Stimulated activated CD4-positive, alpha-beta T cell treated with anti-CD3 and anti-CD28 coated beads, Interleukin-4, amount 100 ng/mL, for 1 hour (primary cell): Measurements from ENCODE around the gene XNDC1N.
A peak's percentile ranks its signal among the peaks of the same experiment; 100 is the strongest.
"Not testable (repeated sequence)": the region's sequence is repeated elsewhere in the genome, so short reads cannot be mapped to it uniquely, and the experiment has no call there.

Source experiments
- DNase-seq: peaks from one replicate; pipeline ENCODE4 v3.0.0-alpha.2; 2020

The XNDC1N gene

DNA sequence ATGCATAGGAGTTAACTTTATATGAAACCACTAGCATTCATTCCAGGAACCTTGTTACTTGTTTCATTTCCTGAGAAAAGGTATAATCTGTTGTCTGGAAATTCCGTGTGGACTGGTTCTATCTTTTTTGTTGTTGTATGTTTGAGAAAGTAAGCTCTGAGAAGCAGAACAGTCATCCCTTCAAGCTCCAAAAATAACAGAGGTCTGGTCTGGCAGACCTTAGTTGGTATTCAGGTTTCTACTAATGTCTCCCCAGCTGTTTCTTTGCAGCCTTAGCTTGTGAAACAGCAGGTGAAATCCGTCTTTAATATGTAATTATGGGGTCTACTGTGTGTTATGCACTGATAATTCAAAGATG, 2.8 kb upstream of the XNDC1N start:
- no peak for DNase-seq

DNA sequence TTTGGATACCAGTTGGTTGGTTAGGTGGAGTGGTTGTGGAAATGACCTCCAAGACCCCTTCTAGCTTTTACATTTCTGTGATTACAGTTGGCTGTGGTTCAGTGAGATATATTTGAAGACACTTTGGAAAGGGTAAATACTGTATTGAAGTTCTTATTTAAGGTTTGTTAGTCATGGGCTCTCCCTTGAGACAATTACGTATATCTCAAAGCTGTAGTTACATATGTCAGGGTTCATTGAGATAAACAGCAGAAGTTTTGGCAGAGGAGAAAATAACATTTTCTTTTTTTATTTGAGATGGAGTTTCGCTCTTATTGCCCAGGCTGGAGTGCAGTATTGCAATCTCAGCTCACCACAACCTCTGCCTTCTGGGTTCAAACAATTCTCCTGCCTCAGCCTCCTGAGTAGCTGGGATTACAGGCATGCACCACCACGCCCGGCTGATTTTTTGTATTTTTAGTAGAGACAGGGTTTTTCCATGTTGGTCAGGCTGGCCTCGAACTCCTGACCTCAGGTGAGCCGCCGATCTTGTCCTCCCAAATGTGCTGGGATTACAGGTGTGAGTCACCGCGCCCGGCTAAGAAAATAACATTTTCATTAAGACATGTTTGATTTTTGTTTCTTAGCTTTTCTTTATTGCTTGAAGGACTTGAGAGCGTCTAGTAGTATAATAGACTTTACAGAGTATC, 2.3 kb upstream of the XNDC1N start:
- DNase-seq = no peak

DNA sequence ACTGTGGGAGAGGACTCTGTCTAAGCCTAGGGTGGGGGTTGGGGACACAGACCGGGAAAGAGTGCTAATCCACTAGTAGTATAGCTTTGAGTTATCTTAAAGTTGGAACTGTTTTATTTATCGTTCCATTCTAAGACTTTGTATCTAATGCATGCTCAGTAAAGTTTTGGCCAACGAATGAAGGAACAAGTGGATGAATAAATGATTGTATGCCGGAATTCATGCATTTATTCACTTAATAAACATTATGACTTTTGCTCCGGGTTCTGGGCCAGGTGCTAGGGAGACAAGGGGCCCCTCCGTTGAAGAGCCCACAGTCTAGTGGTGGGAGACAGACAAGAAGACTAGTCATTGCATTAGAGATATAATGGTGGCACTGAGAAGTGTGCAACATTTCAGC, 1.1 kb upstream of the XNDC1N start:
- no peak for DNase-seq

DNA sequence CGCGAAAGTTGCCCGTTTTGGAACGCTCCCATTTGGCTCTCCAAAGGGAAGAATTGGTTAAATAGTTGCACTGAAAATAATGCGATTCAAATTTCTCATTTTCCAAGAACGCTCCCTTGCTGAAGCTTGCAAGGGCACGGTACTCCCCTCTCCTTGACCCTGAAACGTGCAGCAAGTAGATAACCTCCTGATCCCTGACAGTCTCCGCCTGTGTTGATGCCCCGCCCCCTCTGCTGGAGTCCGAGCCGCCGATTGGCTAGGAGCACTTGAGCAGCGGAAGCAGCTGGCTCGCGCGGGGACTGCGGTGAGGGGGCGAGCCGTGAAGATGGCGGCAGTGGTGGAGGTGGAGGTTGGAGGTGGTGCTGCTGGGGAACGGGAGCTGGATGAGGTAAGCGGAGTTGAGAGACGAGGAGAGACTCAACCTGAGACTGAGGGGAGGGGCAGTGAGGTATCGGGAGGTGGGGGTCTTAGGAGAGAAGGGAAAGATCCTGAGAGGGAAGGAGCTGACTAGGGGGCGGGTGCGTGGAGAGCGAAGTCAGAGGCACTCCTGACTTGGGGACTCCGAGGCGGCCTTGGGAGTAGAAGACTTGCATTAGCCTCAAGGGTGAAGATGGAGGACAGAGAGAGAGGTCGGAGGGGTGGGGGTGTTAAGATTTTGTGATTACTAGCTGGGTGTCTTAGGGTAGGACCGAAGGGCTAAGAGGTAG, 496 bp upstream of the XNDC1N start, which contains the start of gene RNF121:
RNF121 (plus strand) TSS at position 310 of the 707 bp plus-strand sequence; CDS start at position 326, 16 bp downstream.
- DNase-seq = peak; percentile 99

DNA sequence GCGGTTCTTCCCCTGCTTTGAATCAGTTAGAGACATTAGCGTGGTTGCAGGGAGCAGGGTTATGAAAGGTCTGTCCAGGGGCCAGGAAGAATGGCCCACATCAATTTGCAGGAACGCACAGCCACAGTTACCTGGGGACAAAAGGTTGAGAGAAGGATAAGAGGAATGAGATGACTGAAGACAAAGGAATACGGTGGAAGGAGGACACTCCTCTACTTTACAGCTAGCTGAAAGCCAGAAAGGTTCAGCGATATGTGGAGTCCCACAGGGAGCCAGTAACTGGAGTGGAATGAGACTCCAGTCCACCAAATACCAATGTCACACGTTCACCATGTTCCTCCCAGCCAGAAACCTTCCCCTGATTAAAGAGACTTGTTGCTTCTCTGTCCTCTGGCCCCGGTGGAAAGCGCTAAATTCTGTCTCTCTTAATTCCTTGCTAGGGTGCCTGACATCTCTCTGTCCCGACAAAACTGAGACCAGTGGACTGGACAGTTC, 10.7 kb downstream of the XNDC1N start:
- DNase-seq = no peak

DNA sequence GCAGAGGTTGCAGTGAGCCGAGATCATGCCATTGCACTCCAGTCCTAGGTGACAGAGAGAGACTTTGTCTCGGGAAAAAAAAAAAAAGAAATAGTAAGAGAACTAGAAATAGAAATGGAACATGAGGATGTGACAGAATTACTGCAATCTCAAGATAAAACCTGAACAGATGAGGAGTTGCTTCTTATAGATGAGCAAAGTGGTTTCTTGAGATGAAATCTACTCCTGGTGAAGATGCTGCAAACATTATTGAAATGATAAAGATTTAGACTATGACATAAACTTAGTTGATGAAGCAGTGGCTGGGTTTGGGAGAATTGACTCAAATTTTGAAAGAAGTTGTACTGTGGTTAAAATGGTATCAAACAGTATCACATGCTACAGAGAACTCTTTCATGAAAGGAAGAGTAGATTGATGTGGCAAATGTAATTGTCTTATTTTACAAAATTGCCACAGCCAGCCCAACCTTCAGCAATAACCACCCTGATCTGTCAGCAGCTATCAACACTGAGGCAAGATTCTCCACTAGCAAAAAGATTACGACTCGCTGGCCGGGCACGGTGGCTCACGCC, 13.7 kb downstream of the XNDC1N start:
- no peak for DNase-seq

DNA sequence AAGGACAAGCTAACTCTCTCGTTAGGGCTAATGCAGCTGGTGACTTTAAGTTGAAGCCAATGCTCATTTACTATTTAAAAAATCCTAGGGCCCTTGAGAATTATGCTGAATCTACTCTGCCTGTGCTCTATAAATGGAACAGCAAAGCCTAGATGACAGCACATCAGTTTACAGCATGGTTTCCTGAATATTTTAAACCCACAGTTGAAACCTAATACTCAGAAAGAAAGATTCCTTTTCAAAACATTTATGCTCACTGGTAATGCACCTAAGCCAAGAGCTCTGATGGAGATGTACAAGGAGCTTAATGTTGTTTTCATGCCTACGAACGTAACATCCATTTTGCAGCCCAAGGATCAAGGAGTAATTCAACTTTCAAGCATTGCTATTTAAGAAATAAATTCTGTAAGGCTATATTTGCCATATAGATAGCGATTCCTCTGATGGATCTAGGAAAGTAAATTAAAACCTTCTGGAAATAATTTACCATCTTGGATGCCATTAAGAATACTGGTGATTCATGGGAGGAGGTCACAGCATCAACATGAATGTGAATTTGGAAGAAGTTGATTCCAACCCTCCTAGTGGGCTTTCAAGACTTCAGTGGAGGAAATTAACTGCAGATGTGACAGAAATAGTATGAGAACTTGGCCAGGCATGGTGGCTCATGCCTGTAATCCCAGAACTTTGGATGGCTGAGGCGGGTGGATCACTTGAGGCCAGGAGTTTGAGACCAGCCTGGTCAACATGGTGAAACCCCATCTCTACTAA, 14.5 kb downstream of the XNDC1N start:
- DNase-seq = no peak

DNA sequence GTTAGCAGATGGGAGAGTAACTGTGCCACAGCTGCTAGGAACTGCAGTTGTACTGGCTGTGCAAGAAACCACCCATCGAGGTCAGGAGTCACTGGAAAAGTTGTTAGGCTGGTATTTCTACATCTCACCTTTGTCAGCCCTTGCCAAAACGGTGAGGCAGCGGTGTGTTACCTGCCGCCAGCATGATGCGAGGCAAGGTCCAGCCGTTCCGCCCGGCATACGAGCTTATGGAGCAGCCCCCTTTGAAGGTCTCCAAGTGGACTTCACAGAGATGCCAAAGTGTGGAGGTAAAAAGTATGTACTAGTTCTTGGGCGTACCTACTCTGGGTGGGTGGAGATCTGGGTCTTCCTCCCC, 16.4 kb downstream of the XNDC1N start:
- not testable (repeated sequence) for DNase-seq

DNA sequence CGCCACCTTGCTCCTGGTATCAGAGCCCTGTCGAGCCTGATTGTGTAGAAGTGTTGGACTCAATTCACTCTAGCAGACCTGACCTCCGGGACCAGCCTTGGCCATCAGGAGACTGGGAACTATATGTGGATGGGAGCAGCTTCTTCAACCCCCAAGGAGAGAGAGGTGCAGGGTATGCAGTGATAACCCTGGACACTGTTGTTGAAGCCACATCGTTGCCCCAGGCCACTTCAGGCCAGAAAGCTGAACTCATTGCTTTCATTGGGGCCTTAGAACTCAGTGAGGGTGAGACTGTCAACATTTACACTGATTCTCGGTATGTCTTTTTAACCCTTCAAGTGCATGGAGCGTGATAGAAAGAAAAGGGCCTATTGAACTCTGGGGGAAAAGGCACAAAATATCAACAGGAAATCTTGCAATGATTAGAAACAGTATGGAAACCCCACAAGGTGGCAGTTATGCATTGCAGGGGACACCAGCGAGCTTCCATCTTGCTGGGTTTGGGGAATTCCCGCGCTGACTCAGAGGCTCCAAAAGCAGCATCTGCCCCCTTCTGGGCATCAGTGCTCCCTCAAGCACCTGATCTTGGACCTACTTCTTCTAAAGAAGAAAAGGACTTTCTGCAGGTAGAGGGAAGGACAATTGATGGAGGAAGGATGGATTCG, 16.9 kb downstream of the XNDC1N start:
- DNase-seq = peak; percentile 81

DNA sequence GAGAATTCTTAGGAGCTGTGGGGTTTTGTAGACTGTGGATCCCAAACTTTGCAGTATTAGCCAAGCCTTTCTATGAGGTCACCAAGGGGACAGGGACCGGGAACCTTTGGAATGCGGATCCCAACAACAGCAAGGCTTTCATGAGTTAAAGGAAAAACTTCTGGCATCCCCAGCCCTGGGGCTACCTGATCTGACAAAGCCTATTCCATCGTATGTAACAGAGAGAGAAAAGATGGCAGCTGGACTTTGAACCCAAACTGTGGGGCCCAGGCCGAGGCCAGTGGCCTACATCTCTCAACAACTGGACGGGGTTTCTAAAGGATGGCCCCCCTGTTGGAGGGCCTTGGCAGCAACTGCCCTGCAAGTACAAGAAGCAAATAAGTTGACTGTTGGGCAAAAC, 17.6 kb downstream of the XNDC1N start:
- DNase-seq = not testable (repeated sequence)

DNA sequence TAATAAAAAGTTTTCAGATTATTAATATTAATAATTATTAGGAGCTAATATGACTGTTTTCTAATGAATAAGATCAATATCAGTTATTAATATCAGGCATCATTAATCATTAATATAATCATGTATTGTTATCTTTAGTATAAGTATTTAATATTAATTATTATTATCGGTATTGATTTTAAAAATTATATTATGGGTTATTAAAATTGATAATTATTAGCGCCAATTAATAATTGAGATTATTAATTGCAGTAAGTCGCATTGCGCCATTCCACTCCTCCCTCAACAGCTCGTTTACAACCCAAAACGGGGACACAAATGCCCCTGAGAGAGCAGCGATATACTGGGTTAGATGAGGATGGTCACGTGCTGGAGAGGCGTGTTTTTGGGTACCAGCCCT, 20.2 kb downstream of the XNDC1N start:
- no peak for DNase-seq

DNA sequence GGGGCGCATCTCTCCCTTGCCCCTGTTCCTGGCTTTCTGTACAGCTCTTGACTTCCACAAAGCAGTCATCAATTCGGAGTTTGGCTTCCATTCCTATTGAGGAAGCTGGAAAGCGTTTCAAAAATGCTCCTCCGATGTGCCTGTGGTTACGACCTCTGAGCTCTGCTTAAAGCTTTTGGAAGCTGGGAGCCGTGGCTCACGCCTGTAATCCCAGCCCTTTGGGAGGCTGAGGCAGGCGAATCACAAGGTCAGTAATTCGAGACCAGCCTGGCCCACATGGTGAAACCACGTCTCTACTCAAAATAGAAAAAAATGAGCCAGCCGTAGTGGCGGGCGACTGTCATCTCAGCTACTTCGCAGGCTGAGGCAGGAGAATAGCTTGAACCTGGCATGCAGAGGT, 27.3 kb downstream of the XNDC1N start:
- DNase-seq = not testable (repeated sequence)

DNA sequence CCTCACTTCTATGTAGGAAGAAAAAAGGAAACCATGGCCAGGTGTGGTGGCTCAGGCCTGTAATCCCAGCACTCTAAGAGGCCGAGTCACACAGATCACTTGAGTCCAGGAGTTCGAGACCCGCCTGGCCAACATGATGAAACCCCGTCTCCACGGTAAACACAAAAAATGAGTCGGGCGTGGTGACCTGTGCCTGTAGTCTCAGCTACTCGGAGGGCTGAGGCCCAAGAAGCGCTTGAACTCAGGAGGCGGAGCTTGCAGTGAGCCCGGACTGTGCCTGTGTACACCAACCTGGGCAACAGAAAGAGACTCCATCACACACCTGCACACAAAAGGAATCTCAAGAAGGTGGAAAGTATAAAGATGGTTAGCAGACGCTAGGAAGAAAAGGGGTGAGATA, 32.4 kb downstream of the XNDC1N start:
- no peak for DNase-seq

DNA sequence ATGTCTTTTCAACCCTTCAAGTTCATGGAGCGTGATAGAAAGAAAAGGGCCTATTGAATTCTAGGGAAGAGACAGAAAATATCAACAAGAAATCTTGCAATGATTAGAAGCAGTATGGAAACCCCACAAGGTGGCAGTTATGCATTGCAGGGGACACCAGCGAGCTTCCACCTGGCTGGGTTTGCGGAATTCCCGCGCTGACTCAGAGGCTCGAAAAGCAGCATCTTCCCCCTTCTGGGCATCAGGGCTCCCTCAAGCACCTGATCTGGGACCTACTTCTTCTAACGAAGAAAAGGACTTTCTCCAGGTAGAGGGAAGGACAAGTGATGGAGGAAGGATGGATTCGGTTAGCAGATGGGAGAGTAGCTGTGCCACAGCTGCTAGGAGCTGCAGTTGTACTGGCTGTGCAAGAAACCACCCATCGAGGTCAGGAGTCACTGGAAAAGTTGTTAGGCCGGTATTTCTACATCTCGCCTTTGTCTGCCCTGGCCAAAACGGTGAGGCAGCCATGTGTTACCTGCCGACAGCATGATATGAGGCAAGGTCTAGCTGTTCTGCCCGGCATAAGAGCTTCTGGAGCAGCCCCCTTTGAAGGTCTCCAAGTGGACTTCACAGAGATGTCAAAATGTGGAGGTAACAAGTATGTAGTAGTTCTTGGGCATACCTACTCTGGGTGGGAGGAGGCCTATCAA, 39.1 kb downstream of the XNDC1N start:
- DNase-seq = not testable (repeated sequence)

DNA sequence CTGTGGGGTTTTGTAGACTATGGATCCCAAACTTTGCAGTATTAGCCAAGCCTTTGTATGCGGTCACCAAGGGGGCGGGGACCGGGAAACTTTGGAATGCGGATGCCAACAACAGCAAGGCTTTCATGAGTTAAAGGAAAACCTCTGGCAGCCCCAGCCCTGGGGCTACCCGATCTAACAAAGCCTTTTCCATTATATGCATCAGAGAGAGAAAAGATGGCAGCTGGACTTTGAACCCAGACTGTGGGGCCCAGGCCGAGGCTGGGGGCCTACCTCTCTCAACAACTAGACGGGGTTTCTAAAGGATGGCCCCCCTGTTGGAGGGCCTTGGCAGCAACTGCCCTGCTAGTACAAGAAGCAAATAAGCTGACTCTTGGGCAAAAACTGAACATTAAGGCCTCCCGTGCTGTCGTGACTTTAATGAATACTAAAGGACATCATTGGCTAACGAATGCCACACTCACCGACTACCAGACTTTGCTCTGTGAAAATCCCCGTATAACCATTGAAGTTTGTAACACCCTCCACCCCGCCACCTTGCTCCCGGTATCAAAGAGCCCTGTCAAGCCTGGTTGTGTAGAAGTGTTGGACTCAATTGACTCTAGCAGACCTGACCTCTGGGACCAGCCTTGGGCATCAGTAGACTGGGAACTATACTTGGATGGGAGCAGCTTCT, 39.9 kb downstream of the XNDC1N start:
- DNase-seq = not testable (repeated sequence)

DNA sequence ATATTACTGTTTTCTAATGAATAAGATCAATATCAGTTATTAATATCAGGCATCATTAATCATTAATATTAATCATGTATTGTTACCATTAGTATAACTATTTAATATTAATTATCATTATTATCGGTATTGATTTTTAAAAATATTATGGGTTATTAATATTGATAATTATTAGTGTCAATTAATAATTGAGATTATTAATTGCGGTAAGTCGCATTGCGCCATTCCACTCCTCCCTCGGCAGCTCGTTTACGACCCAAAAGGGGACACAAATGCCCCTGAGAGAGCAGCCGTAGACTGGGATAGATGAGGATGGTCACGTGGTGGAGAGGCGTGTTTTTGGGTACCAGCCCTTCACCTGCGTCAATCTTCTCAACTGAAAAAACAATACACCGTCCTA, 42.6 kb downstream of the XNDC1N start:
- DNase-seq = not testable (repeated sequence)
